Inflammatory macrophage (primary cell): ENCODE measurements around the gene PLIN3.
"Not testable (repeated sequence)": the region's sequence is repeated elsewhere in the genome, so short reads cannot be mapped to it uniquely, and the experiment has no call there.

Source experiments
- DNase-seq, 2 donors: peaks; one replicate each; pipeline ENCODE4 v3.0.0-alpha.2; 2020 to 2022

PLIN3 gene

GRCh38 chr19:4891066-4891465, 23.6 kb upstream of the PLIN3 start:
- DNase-seq: no peak

- no peak for DNase-seq
Observed at GRCh38 chr19:4889034-4889815, 21.8 kb upstream of the PLIN3 start.

GRCh38 chr19:4887803-4888202, 20.3 kb upstream of the PLIN3 start:
- DNase-seq: not testable (repeated sequence)

GRCh38 chr19:4884993-4885392, 17.5 kb upstream of the PLIN3 start:
- DNase-seq: not testable (repeated sequence)

GRCh38 chr19:4882874-4883273, 15.4 kb upstream of the PLIN3 start:
- DNase-seq: not testable (repeated sequence)

GRCh38 chr19:4879041-4879440, 11.6 kb upstream of the PLIN3 start:
- DNase-seq: no peak

GRCh38 chr19:4878491-4878968, 11.1 kb upstream of the PLIN3 start:
- DNase-seq: no peak

- no peak for DNase-seq
Observed at GRCh38 chr19:4877753-4878490, 10.5 kb upstream of the PLIN3 start.

- DNase-seq: no peak
Observed at GRCh38 chr19:4873930-4874329, 6.5 kb upstream of the PLIN3 start.

- DNase-seq: no peak
Observed at GRCh38 chr19:4871711-4872110, 4.2 kb upstream of the PLIN3 start.

- peak; percentile 88 to 91 for DNase-seq
Observed at GRCh38 chr19:4870025-4870700, 2.7 kb upstream of the PLIN3 start.

GRCh38 chr19:4868286-4868834, 893 bp upstream of the PLIN3 start:
- no peak for DNase-seq

GRCh38 chr19:4866595-4867424, 657 bp downstream of the PLIN3 start:
- DNase-seq: peak; percentile 61 to 66

GRCh38 chr19:4861147-4861546, 6.3 kb downstream of the PLIN3 start:
- no peak for DNase-seq

GRCh38 chr19:4859697-4860096, 7.8 kb downstream of the PLIN3 start:
- no peak for DNase-seq

GRCh38 chr19:4856468-4856867, 11.0 kb downstream of the PLIN3 start:
- DNase-seq: not testable (repeated sequence)

- not testable (repeated sequence) for DNase-seq
Observed at GRCh38 chr19:4853506-4853905, 14.0 kb downstream of the PLIN3 start.

- no peak for DNase-seq
Observed at GRCh38 chr19:4852484-4852883, 15.0 kb downstream of the PLIN3 start.

GRCh38 chr19:4851551-4852290, 15.7 kb downstream of the PLIN3 start:
- peak; percentile 37 to 49 for DNase-seq

GRCh38 chr19:4849019-4849418, 18.4 kb downstream of the PLIN3 start:
- no peak for DNase-seq
